Stimulated activated CD8-positive, alpha-beta memory T cell treated with anti-CD3 and anti-CD28 coated beads, Interleukin-15, amount 100 ng/mL, for 24 hours (primary cell): ENCODE results near the gene SEC11C.

ENCODE experiments used
- DNase-seq: peaks from one replicate; pipeline ENCODE4 v3.0.0-alpha.2; 2020; ENCODE audit warnings: low read depth

SEC11C gene

DNA sequence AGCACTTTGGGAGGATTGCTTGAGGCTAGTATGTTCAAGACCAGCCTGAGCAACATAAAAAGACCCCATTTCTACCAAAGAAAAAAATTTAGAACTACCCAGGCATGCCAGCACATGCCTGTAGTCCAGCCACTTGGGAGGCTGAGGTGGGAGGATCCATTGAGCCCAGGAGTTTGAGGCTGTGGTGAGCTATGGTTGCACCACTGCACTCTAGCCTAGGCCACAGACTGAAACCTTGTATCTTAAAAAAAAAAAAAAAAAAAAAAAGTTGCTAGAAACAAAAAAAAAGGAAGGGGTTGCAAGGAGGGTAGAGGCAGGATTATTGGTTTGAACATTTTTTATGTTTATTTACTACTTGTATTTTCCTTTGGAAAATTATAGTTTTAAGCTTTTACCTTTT lies 4.8 kb downstream of the SEC11C start:
- no peak for DNase-seq

- DNase-seq, result no peak
Measured at GRCh38 chr18:59145055-59145454, 5.4 kb downstream of the SEC11C start.

DNA sequence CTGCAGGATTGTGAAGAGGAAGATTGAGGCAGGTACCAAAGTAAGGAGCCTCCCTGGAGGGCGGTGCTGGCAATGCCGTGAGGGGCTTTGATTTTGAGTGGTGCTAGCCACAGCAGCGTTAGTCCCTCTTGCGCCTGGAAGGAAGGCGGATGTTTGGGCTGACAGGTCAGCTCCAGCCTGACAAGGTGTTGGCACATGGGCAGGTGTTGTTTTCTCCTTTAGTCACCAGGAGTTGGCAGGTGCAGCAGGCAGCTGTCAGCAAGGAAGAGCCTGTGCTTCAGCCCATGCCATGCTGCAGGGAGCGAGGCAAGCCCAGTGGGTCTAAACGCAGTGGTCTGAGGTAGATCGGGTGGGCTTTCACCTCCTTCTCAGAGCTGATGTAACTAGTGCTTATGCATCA lies 8.5 kb downstream of the SEC11C start:
- no peak for DNase-seq

DNA sequence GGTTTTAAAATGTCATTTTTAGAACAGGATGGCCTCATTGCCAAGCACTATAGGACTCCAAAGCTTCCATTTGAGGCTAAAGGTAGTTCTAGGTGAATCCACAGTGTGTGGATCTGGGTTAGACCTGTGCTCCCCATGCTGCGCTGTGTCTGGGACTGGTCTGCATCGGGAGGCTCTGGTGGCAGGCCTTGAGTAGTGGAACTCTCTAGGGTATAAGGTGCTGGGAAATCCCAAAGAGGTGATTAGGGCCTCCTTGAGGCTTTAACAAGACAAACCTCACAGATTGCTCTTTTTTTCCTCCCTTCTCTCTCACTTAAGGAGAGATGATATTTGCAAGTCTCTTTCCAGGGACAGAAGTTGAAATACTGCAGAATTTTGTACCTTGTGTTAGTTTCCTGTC lies 9.3 kb downstream of the SEC11C start:
- no peak for DNase-seq

DNA sequence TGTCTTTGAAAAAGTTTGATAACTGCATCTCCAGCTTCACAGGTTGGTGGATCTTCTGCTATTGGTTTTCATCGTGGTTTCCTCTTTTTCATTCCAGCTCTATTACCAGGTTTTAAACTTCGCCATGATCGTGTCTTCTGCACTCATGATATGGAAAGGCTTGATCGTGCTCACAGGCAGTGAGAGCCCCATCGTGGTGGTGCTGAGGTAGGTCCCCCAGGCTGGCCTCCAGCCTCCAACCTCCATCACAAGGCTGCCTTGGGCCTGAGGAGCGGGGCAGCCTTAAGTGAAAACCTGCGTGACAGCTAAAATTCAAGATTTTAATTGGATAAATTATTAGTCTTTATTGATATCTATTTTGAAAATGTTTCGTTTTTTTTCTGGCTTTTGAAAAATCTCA lies 9.7 kb downstream of the SEC11C start:
- DNase-seq, result no peak

- DNase-seq, result no peak
Measured at GRCh38 chr18:59150236-59150635, 10.6 kb downstream of the SEC11C start.

DNA sequence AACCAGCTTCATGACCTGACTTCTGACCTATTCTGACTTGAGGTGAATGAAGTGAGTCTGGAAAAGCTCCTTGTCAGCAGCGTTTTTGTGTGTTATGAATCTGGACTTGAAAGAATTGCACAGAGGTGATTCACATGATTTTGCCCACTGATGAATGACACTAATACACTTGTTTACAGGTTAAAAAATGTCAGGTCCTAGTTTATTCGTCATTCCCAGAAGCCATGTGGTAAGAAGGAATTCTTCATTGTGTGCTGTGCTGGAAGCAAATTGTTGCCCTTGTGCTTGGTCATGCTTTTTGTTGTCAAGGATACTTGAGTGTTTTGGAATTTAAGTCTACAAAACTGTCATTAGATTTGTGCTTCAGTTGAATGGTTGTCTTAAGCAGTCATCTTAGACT lies 15.5 kb downstream of the SEC11C start:
- no peak for DNase-seq

- DNase-seq, result no peak
Measured at GRCh38 chr18:59156316-59156715, 16.6 kb downstream of the SEC11C start.

DNA sequence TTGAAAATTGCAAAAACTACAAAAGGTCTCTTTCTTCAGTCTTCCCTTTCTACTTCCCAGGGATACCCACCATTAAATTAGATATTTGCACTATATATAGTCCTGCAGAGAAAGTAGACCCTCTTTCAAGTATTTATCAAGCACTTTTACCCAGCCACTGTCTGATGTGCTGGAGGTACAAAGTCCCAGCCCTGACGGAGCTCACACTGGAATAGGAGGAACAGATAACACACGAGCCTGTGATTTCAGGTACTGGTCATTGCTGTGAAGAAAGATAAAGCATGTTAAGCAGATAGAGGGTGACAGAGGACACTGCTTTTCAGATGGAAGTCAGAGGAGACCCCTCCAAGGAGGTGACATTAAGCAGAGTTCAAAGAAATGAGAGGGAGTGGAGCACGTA lies 19.6 kb downstream of the SEC11C start:
- DNase-seq, result no peak

DNA sequence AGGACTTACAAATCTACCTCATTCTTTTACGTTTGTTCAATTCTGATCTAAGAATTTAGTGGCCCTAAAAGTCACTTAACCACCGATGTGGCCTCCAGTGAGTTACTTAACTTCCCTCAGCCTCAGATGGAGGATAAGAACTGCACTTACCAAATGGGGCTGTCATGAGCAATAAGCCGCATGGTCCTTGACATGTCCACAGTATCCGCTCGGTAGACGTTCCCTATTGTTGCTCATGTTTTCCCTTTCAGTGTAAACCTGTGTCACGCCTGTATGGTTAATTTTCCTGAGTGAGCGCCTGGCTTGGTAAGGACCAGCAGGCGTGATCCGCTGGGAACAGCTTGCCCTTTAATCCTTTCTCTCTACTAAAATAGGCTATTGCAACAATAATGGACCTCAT lies 20.3 kb downstream of the SEC11C start:
- DNase-seq, result no peak

- DNase-seq, result no peak
Measured at GRCh38 chr18:59172664-59173249, 33.1 kb downstream of the SEC11C start.

- DNase-seq, result no peak
Measured at GRCh38 chr18:59177485-59177884, 37.8 kb downstream of the SEC11C start.

GRCh38 chr18:59180150-59180845 lies 40.6 kb downstream of the SEC11C start:
- no peak for DNase-seq

DNA sequence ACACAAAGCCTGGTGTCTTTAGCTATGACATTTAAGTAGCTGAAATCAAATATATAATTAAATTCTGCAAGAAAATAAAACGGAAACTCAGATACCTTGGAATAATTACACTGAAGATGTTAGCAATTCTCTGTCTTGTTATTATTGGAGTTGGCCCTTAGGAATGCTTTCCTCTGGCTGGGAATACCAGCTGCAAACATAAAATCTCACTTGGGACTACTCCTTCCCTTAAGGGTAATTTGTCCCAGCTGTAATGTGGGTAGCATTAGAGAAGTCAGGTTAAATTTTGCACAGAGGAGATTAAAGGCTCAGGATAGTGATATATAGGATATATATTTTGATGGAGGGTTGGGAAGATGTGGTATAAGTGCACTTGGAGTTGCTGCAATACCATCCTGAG lies 43.0 kb downstream of the SEC11C start:
- no peak for DNase-seq

DNA sequence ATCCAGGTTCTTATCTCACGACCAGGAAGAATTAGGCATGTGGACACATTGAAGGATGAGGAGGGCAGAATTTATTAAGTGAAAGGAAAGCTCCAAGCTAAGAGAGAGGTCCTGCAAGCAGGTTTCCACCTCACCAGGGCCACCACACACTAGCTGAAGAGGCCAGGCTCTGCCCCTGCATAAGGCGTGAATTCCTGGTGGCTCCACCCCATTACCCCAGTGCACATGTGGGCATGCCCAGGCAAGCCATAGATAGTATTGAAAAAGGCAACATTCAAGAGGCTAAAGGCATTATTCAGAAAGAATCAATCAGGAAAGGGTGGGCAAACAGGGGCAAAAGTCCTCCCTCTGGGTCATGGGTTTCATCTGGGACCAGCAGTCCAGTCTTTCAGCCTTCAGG lies 49.3 kb downstream of the SEC11C start:
- DNase-seq, result no peak

DNA sequence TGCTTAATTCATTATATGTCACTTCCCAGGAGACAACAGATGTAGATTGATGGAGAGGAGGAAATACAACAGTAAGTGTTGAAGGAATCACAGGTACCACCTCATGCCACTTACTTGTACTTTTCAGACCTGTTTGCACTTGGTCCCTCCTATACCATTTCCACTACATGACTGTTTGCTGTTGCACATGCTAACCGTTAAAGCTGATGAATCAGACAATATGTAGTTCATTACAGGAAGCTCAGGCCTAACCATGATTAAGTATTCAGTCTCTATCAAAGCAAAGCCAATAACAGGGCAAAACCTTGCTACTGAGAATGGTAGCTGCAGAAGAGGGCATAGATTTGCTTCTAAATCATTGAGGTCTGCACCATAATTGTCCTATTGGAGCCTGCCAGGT lies 50.1 kb downstream of the SEC11C start:
- no peak for DNase-seq

DNA sequence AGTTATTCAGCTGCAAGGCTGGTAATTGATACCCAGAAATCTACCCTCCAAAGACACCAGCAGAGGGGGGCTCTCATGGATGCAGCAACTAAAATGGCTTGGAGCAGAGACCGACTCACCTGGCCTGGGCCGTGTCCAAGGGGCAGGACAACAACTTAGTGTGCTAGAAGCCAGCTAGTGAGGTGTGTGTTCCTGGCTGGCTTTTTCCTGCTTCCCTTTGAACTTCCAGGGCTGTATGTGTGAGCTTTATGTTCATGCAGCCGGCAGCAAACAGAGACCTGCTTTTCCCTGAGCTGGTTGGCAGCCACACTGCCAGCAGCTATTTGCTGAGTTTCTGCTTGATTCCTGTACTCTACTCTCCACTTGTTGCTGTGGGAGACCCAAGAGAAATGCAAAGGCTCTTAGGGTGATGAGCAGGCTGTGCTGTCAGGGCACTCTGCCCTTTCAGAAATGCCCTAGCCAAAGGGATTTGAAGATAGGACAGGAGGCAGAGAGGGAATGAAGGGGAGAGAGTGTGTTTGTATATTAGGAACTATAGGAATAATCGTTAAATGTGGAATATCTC lies 56.6 kb downstream of the SEC11C start:
- DNase-seq, result no peak

GRCh38 chr18:59197636-59198035 lies 58.0 kb downstream of the SEC11C start:
- no peak for DNase-seq

- no peak for DNase-seq
Measured at GRCh38 chr18:59198215-59198614, 58.5 kb downstream of the SEC11C start.

- no peak for DNase-seq
Measured at GRCh38 chr18:59200787-59201186, 61.1 kb downstream of the SEC11C start.

DNA sequence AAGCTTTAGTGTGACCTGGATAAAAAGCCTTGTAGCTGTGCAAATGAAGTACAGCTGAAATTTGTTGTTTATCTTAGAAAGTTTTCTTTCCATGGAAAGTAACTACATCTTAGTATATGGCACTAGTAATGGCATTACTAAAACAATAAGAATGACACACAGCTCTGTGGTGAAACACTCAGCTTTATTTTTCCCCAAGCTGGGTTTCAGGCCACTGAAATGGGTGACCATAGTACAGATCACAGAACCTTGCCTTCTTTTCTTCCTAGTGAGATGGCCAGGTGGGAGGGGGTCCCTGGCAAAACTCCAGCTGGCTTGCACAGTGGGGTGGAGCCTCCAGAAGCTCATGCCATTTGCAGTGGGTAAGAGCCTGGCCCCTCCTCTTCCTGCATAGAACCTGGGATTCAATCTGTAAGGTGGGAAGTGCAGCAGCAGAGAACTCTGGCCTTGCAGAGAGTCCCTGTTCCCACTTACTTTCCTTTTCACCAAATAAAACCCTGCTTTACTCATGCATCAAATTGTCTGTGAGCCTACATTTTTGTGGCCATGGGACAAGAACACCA lies 62.7 kb downstream of the SEC11C start:
- DNase-seq, result no peak

- no peak for DNase-seq
Measured at GRCh38 chr18:59207506-59207905, 67.8 kb downstream of the SEC11C start.
